Erythroblast (primary cell): Measurements from ENCODE around the gene TSPAN15.

Source experiments
- DNase-seq, 2 experiments: peaks; one replicate each; lab custom pipeline; 2025; lab: John Stamatoyannopoulos, UW
- GATA1 ChIP-seq: IDR thresholded peaks from 2 replicates; pipeline ENCODE4 v1.6.1; 2011; ENCODE audit warnings: low read depth, mild to moderate bottlenecking, control low read depth, low read length, moderate library complexity
- POLR2A ChIP-seq: IDR thresholded peaks from 2 replicates; pipeline ENCODE4 v1.6.1; 2011; ENCODE audit warnings: mild to moderate bottlenecking, low read length

The TSPAN15 gene

DNA sequence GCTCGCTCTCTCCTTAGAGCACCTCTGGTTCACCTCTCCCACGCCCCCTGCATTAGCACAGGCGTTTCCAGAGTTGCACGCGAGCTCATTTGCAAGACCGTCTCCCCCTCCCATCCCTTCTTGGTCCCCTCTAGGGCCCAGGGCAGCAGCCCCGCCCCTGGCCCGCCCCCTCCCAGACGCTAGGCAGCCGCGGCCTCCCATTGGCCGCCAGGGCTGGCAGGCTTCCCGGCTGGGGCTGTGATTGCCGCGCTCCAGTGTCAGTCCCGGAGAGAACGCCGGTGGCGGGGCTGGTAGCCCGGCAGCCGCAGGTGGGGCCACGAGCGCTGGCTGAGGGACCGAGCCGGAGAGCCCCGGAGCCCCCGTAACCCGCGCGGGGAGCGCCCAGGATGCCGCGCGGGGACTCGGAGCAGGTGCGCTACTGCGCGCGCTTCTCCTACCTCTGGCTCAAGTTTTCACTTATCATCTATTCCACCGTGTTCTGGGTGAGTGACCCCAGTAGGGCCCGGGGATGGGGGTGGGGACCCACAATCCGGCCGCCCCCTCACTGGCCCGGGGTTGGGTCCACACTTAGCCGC lies at the start of gene TSPAN15:
TSS of gene TSPAN15 (plus strand) at position 257 of the 575 bp plus-strand sequence. CDS start at position 387, 130 bp downstream.
- peak; percentile 37 to 49 for DNase-seq
- TF ChIP-seq POLR2A (no peak), GATA1 (no peak)

GRCh38 chr10:69402386-69402785 lies 48.9 kb upstream of the TSPAN15 start:
- no peak for DNase-seq
- TF ChIP-seq POLR2A = no peak
- TF ChIP-seq GATA1 = no peak

DNA sequence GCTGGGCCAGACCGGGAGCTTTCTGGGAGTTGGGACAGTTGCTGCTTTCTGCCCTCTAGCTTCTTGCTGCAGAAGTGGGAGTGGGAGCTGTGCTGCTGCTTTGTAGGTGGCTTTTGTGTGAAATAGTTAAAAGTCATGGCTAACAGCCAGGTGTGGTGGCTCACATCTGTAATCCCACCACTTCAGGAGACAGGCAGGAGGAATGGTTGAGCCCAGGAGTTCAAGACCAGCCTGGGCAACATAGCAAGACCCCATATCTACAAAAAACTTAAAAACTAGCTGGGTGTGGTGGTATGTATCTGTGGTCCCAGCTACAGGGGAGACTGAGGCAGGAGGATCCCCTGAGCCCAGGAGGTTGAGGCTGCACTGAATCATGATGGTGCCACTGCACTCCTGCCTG lies 48.2 kb upstream of the TSPAN15 start:
- no peak for DNase-seq
- TF ChIP-seq POLR2A (no peak), GATA1 (no peak)

- TF ChIP-seq POLR2A = no peak
- TF ChIP-seq GATA1 = no peak
- DNase-seq = no peak
These were observed 47.7 kb upstream of the TSPAN15 start for GRCh38 chr10:69403519-69403918.

DNA sequence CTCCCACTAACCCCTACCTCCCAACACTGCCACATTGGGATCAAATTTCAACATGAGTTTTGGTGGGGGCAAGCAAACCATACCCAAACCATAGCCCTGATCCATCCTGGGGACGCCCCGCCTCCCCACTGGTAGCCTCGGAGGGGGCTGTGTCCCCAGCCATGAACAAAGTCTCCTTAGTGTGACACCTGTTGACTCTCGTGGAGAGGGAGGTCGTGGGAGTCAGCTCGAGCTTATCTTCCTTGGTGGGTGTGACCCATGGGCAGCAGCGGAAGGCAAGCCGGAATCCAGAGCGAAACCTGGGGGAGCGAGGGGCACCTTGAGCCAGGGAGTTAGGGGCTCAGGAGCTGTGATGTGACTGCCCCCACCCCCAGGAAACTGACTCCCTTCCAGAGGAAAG lies 46.5 kb upstream of the TSPAN15 start:
- no peak for DNase-seq
- TF ChIP-seq GATA1 (no peak), POLR2A (no peak)

GRCh38 chr10:69405221-69405620 lies 46.0 kb upstream of the TSPAN15 start:
- no peak for TF ChIP-seq POLR2A
- TF ChIP-seq GATA1 = no peak
- DNase-seq = no peak

DNA sequence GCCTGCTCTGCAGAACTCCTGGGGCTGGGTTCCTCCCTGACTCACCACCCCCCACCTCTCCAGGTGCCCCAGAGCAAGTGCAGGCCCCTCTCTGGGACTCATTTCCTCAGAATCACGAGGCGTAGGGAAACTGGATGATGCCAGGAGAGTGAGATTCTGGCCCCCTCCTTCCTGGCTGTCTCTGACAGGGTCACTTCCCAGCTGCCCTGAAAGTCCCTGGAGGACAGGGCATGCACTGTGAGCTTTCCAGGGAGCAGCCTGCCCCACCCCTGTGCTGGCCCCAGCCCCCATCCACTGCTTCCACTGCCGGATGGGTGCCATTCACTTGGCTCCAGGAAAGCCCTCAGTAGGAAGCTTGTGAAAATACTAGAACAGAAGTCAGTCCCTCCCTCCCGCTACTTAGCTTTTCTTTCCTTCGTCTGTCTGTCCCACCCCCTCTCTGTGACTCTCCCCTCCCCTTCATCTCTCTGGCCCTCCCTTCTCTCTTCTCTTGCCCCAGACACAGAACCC lies 44.9 kb upstream of the TSPAN15 start:
- no peak for DNase-seq
- TF ChIP-seq GATA1 = no peak

GRCh38 chr10:69406816-69407580 lies 44.3 kb upstream of the TSPAN15 start:
- no peak for TF ChIP-seq GATA1
- TF ChIP-seq POLR2A = no peak

DNA sequence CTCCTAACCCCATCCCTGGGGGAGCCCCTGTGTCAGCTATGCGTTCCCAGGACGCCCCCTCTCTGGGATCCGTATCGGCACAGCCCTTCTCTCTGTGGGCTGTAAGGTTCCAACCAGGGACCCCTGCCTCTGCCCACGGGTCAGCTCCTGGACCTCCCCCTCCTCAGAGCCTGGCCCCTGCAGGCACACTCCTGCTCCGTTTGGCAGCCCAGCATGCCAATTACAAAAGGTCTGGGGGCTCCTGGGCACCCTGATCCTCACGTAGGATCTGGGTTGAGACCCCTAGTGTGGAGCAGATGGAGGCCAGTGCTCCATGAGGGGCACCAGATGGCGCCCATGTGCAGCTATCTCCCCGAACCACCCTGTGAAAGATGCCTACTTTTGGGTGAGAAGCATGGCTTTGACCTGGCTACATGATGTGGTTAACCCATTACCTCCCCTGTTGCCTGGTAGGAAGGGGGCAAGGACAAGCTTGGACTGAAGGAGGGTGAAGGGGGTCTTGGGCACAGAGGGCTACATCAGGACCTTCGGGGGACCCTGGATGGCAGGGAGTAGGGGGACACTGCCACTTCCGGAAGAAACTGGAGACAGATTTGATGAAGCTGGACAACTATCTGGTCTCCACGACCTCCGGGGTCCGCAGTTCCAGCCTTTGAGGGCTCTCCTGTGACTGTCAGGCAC lies 43.5 kb upstream of the TSPAN15 start:
- TF ChIP-seq POLR2A = no peak
- no peak for TF ChIP-seq GATA1

More at GRCh38 chr10:69406816-69407580, 44.3 kb upstream of the TSPAN15 start:
- peak in 1 of 2 experiments; percentile 30 for DNase-seq

GRCh38 chr10:69408318-69409175 lies 42.7 kb upstream of the TSPAN15 start:
- TF ChIP-seq GATA1 (no peak), POLR2A (peak; percentile 34)
- peak; percentile 93 to 96 for DNase-seq

More for the DNA sequence above, 43.5 kb upstream of the TSPAN15 start:
- DNase-seq = peak; percentile 52

GRCh38 chr10:69409176-69409495 lies 42.1 kb upstream of the TSPAN15 start:
- no peak for TF ChIP-seq GATA1
- no peak for TF ChIP-seq POLR2A
- DNase-seq = no peak

DNA sequence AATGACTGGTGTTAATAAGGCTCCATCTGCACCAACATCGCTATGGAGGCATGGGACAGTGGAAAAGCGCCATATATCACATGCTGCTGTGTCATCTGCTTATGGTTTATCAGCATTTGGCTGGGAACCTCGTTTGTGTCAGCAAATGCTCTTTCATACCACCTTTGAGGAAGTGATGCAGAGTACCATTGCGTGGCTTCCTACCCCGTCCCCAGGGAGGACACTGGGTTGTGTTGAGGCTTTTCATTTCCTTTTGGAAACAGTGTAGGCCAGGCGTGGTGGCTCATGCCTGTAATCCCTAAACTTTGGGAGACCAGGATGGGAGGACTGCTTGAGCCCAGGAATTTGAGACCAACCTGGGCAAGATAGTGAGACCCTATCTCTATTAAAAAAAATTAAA lies 41.3 kb upstream of the TSPAN15 start:
- peak; percentile 47 to 66 for DNase-seq
- TF ChIP-seq GATA1 (no peak), POLR2A (no peak)

DNA sequence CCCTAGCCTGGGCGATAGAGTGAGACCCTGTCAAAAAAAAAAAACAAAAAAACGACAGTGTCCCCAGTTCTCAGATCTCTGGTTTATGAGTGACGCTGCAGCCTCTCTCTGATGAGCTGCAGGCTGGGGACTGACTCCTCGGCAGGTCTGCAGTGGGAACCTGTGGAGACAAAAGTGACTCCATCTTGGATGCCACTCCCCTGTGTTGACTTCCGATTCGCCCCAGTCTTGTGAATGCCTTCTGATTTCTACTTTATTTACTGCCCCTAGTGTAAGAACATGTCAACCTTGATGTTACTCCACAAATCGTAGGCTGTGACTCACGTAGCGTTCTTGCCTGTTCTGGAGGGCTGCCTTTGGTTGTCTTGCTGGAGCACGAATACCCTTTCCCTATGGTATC lies 40.8 kb upstream of the TSPAN15 start:
- TF ChIP-seq GATA1 = no peak
- no peak for TF ChIP-seq POLR2A
- DNase-seq = no peak

- TF ChIP-seq POLR2A = no peak
- no peak for TF ChIP-seq GATA1
- peak; percentile 55 to 79 for DNase-seq
These were observed 39.8 kb upstream of the TSPAN15 start for GRCh38 chr10:69411476-69411875.
